HCT116 (cell line): ENCODE results near the gene DAAM2. TPM values are rescaled to one million over a fixed set of nuclear protein-coding genes. Genes with fewer than 3 reads are reported as not detected.

ENCODE experiments used
- ATAC-seq: fragments of 200-7000 bp; cut with Tn5 transposase; 2 replicates; pipeline ENCODE4 v1.9.1; 2020; ENCODE audit warnings: mild to moderate bottlenecking, moderate library complexity
- BruUV-seq: library from RNA; stranded (reverse); fragments of 400-500 nt; replicated peaks from 2 replicates; lab custom pipeline; 2021; lab: Mats Ljungman, UMichigan
- CTCF ChIA-PET: fragments of 300-600 bp; sonication (Branson Sonifier 250); formaldehyde crosslinking; loops from one replicate; lab custom pipeline; 2021; ENCODE audit warnings: antibody characterized with exemption; lab: Charles Lee
- POLR2A ChIA-PET: fragments of 300-600, 350-600 bp; sonication (Branson Sonifier 250); formaldehyde crosslinking; loops from one replicate; lab custom pipeline; 2021; ENCODE audit warnings: antibody characterized with exemption; lab: Charles Lee
- RAD21 ChIA-PET, 2 experiments: fragments of 300-600 bp; sonication (Branson Sonifier 250); formaldehyde crosslinking; loops; one replicate each; lab custom pipeline; 2023; ENCODE audit warnings: low total read pairs in 2 of 2; ENCODE audit not compliant: uncharacterized antibody in 2 of 2, unreplicated experiment in 2 of 2, low non-redundant PET in 1 of 2; lab: Charles Lee
- DNase-seq: peaks from one replicate; pipeline ENCODE4 v3.0.0-alpha.2; 2010; ENCODE audit warnings: low read depth, low spot score
- H2AFZ ChIP-seq: fragments of 200-600 bp; shearing (Covaris generic), sonication (generic); 2 replicates; pipeline ENCODE4 v1.6.1; 2017; ENCODE audit warnings: low read depth, mixed run types, mixed read lengths, antibody characterized with exemption, low read length; ENCODE audit not compliant: poor library complexity, severe bottlenecking
- H3K27ac ChIP-seq: 2 replicates; pipeline ENCODE4 v1.5.1; 2012; ENCODE audit warnings: low read depth, low read length
- H3K27me3 ChIP-seq: fragments of 200-600 bp; sonication (generic); 2 replicates; pipeline ENCODE4 v1.6.1; 2016; ENCODE audit warnings: mixed run types, low read length, mixed read lengths; ENCODE audit not compliant: insufficient read depth
- H3K36me3 ChIP-seq, 2 experiments: fragments of 200-500 bp in 1 of 2; fragments of 200-600 bp in 1 of 2; sonication (Bioruptor generic) in 1 of 2; sonication (generic) in 1 of 2; 2 replicates each; pipeline versions ENCODE4 v1.5.1 to v1.6.1; 2014 to 2016; ENCODE audit warnings: low read length in 2 of 2, inconsistent platforms in 1 of 2, mixed read lengths in 1 of 2, mixed run types in 1 of 2; ENCODE audit not compliant: insufficient read depth in 2 of 2, control insufficient read depth in 1 of 2
- H3K4me1 ChIP-seq, 2 experiments: fragments of 200-600 bp in 1 of 2; sonication (generic) in 1 of 2; 2 replicates each; pipeline versions ENCODE4 v1.5.1 to v1.6.1; 2012 to 2017; ENCODE audit warnings: low read length in 2 of 2, inconsistent platforms in 1 of 2, mild to moderate bottlenecking in 1 of 2, mixed read lengths in 1 of 2, mixed run types in 1 of 2, moderate library complexity in 1 of 2; ENCODE audit not compliant: insufficient read depth in 2 of 2, control insufficient read depth in 1 of 2
- H3K4me2 ChIP-seq: fragments of 200-600 bp; sonication (generic); 2 replicates; pipeline ENCODE4 v1.6.1; 2017; ENCODE audit warnings: mixed run types, low read length, mixed read lengths
- H3K4me3 ChIP-seq, 2 experiments: fragments of 200-600 bp in 1 of 2; sonication (generic) in 1 of 2; replicated peaks in 1 of 2; 2 replicates each; pipeline ENCODE4 v1.5.1; 2011 to 2016; ENCODE audit warnings: low read length in 2 of 2, control low read depth in 1 of 2, low read depth in 1 of 2, mild to moderate bottlenecking in 1 of 2, mixed read lengths in 1 of 2, mixed run types in 1 of 2
- H3K79me2 ChIP-seq: fragments of 200-600 bp; sonication (generic); 2 replicates; pipeline ENCODE4 v1.6.1; 2017; ENCODE audit warnings: mild to moderate bottlenecking, mixed run types, low read length, moderate library complexity, mixed read lengths; ENCODE audit not compliant: insufficient read depth
- H3K9ac ChIP-seq: fragments of 200-600 bp; sonication (generic); 2 replicates; pipeline ENCODE4 v1.6.1; 2016; ENCODE audit warnings: low read length, mixed read lengths
- H3K9me2 ChIP-seq: fragments of 200-600 bp; sonication (generic), shearing (Covaris generic); 2 replicates; pipeline ENCODE4 v1.6.1; 2017; ENCODE audit warnings: mixed run types, mild to moderate bottlenecking, moderate library complexity; ENCODE audit not compliant: insufficient read depth
- H3K9me3 ChIP-seq, 2 experiments: fragments of 200-500 bp in 1 of 2; fragments of 200-600 bp in 1 of 2; sonication (Bioruptor generic) in 1 of 2; sonication (generic) in 1 of 2; 2 replicates each; pipeline ENCODE4 v1.6.1; 2014 to 2017; ENCODE audit warnings: low read length in 2 of 2, mixed read lengths in 2 of 2, inconsistent platforms in 1 of 2, low read depth in 1 of 2, mild to moderate bottlenecking in 1 of 2, mixed run types in 1 of 2, moderate library complexity in 1 of 2; ENCODE audit not compliant: control insufficient read depth in 1 of 2, insufficient read depth in 1 of 2
- H4K20me1 ChIP-seq: fragments of 200-600 bp; sonication (generic), shearing (Covaris generic); 2 replicates; pipeline ENCODE4 v1.6.1; 2017; ENCODE audit warnings: mixed run types, mild to moderate bottlenecking, moderate library complexity; ENCODE audit not compliant: insufficient read depth
- ATF3 ChIP-seq: IDR thresholded peaks from 2 replicates; pipeline ENCODE4 v1.6.1; 2012
- EGR1 ChIP-seq: IDR thresholded peaks from 2 replicates; pipeline ENCODE4 v1.6.1; 2012; ENCODE audit warnings: low read depth
- ELF1 ChIP-seq: IDR thresholded peaks from 2 replicates; pipeline ENCODE4 v1.6.1; 2012; ENCODE audit warnings: low read depth, borderline replicate concordance
- FOSL1 ChIP-seq: IDR thresholded peaks from 2 replicates; pipeline ENCODE4 v1.6.1; 2012; ENCODE audit warnings: low read depth
- MAX ChIP-seq: IDR thresholded peaks from 2 replicates; pipeline ENCODE4 v1.6.1; 2012
- POLR2A ChIP-seq: IDR thresholded peaks from 2 replicates; pipeline ENCODE4 v1.7.0; 2011; ENCODE audit warnings: borderline replicate concordance; ENCODE audit not compliant: insufficient read depth, insufficient read length; ENCODE audit errors: extremely low read depth
- POLR2AphosphoS5 ChIP-seq: IDR thresholded peaks from 2 replicates; pipeline ENCODE4 v1.6.1; 2011; ENCODE audit warnings: mild to moderate bottlenecking, low read depth, low read length, moderate library complexity
- RAD21 ChIP-seq: IDR thresholded peaks from 2 replicates; pipeline ENCODE4 v1.6.1; 2012; ENCODE audit warnings: low read depth, mild to moderate bottlenecking
- REST ChIP-seq: IDR thresholded peaks from 2 replicates; pipeline ENCODE4 v1.6.1; 2012; ENCODE audit warnings: low read depth
- SIN3A ChIP-seq: IDR thresholded peaks from 2 replicates; pipeline ENCODE4 v1.6.1; 2012; ENCODE audit warnings: low read depth
- SP1 ChIP-seq: IDR thresholded peaks from 2 replicates; pipeline ENCODE4 v1.6.1; 2012; ENCODE audit warnings: low read depth
- SRF ChIP-seq: IDR thresholded peaks from 2 replicates; pipeline ENCODE4 v1.6.1; 2012; ENCODE audit warnings: low read depth
- TCF7L2 ChIP-seq: IDR thresholded peaks from 2 replicates; pipeline ENCODE4 v1.7.0; 2011; ENCODE audit warnings: borderline replicate concordance, inconsistent platforms; ENCODE audit not compliant: insufficient read depth, insufficient read length; ENCODE audit errors: extremely low read depth
- YY1 ChIP-seq: IDR thresholded peaks from 2 replicates; pipeline ENCODE4 v1.6.1; 2011; ENCODE audit warnings: low read length, low read depth, moderate library complexity, mild to moderate bottlenecking; ENCODE audit not compliant: insufficient replicate concordance; ENCODE audit errors: extremely low read depth
- ZBTB33 ChIP-seq: IDR thresholded peaks from 2 replicates; pipeline ENCODE4 v1.6.1; 2011; ENCODE audit warnings: mild to moderate bottlenecking, low read length, moderate library complexity; ENCODE audit not compliant: insufficient replicate concordance; ENCODE audit errors: extremely low read depth
- ZFX ChIP-seq: fragments of 450-650 bp; IDR thresholded peaks from 2 replicates; pipeline ENCODE4 v1.6.1; 2017
- intact Hi-C: fragments of 100-400 bp; cut with micrococcal nuclease; formaldehyde crosslinking; loops from 2 replicates; pipeline ENCODE4 v1.10.0; 2022
- total RNA-seq: library from RNA; stranded (reverse); gene quantifications from one replicate; pipeline ENCODE4 v1.2.1, GENCODE V29; 2021; ENCODE audit not compliant: unreplicated experiment

The DAAM2 gene
- total RNA-seq, 1 experiment from 2014 or later: not detected

GRCh38 chr6:39848171-39848570 is 56.0 kb downstream of the DAAM2 start:
- TF ChIP-seq ELF1 (no peak), RAD21 (no peak), YY1 (no peak), SIN3A (no peak), SRF (no peak), ATF3 (no peak), EGR1 (no peak)
- TF ChIP-seq, all 23 proteins: peak for 0
- ChIA-PET RAD21 (no interaction called here), CTCF (no interaction called here), POLR2A (no interaction called here)
- no peaks in the 10 kb centered on the region for H3K36me3 ChIP-seq
- no peak overlapping the region for H3K27ac ChIP-seq
- H3K4me3 ChIP-seq: no peak overlapping the region
- peaks cover 26% of the 10 kb centered on the region for H3K27me3 ChIP-seq
- no peaks in the 10 kb centered on the region for H3K4me1 ChIP-seq
- ATAC-seq (no peak), DNase-seq (no peak)
- no peak overlapping the region for H2AFZ ChIP-seq
- H3K9me3 ChIP-seq: no peaks in the 10 kb centered on the region
- intact Hi-C loops: no loop called here
- BruUV-seq: no TSS peak
- no peak overlapping the region for H3K9ac ChIP-seq
- no peaks in the 10 kb centered on the region for H3K79me2 ChIP-seq
- H3K9me2 ChIP-seq: no peaks in the 10 kb centered on the region
- H3K4me2 ChIP-seq: no peak overlapping the region
- H4K20me1 ChIP-seq: no peaks in the 10 kb centered on the region

- Histone ChIP-seq H3K79me2 (no peaks in the 10 kb centered on the region), H3K9me2 (no peaks in the 10 kb centered on the region), H3K9ac (no peak overlapping the region), H2AFZ (no peak overlapping the region), H4K20me1 (no peaks in the 10 kb centered on the region), H3K36me3 (no peaks in the 10 kb centered on the region), H3K27me3 (peaks cover 32% of the 10 kb centered on the region), H3K9me3 (no peaks in the 10 kb centered on the region), H3K27ac (no peak overlapping the region), H3K4me2 (no peak overlapping the region), H3K4me3 (no peak overlapping the region), H3K4me1 (no peaks in the 10 kb centered on the region)
- ChIA-PET CTCF (no interaction called here), POLR2A (no interaction called here), RAD21 (no interaction called here)
- BruUV-seq: no TSS peak
- ATAC-seq (no peak), DNase-seq (no peak)
- intact Hi-C loops: no loop called here
- no peak for TF ChIP-seq ZBTB33
- TF ChIP-seq MAX: no peak
- TF ChIP-seq SIN3A: no peak
- no peak for TF ChIP-seq SP1
- TF ChIP-seq POLR2AphosphoS5: no peak
- TF ChIP-seq REST: no peak
- TF ChIP-seq ZFX: no peak
- TF ChIP-seq POLR2A: no peak
- no peak for TF ChIP-seq TCF7L2
- no peak for TF ChIP-seq YY1
- TF ChIP-seq RAD21: no peak
- no peak for TF ChIP-seq FOSL1
Observed at GRCh38 chr6:39849228-39849627, 57.1 kb downstream of the DAAM2 start.
